Lower leg skin (tissue), 3 donors: ENCODE results near the gene GGT5.

Experiments
- POLR2A ChIP-seq, 2 donors: fragments of 450-650 bp; IDR thresholded peaks; one replicate each; pipeline ENCODE4 v1.6.1; 2016 to 2017; ENCODE audit warnings: antibody characterized with exemption in 2 of 2, mild to moderate bottlenecking in 1 of 2, moderate library complexity in 1 of 2
- TF ChIP-seq, protein P1 (sequence below), 3 donors: fragments of 450-650 bp; IDR thresholded peaks; one replicate each; pipeline ENCODE4 v1.5.1; 2016; ENCODE audit warnings: antibody characterized with exemption in 3 of 3, mild to moderate bottlenecking in 3 of 3, moderate library complexity in 2 of 3

DNA sequence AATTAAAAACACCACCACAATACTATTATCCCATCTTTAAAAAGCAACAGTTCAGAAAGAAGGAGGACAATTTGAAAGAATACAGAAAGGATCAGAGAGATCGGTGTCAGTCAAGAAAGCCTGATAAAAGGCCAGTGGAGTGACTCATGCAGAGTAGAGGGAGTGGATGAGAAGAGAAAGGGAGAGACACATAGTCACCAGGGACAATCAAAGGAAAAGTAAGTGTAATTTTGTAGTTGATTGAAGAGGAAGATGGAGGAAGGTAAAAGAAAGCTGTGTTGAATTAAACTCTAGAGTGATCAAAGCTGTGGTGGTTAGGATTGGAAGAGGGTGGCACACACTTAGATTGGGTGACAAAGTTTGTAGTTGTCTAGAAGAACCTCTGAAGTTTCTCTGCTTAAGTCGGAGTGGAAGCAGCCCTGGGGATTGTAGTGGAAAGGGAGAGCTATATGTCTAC, 39.9 kb upstream of the GGT5 start:
- TF ChIP-seq POLR2A (IDR thresholded peaks at IDR 0.05), result no peak
- TF ChIP-seq, protein P1, sequence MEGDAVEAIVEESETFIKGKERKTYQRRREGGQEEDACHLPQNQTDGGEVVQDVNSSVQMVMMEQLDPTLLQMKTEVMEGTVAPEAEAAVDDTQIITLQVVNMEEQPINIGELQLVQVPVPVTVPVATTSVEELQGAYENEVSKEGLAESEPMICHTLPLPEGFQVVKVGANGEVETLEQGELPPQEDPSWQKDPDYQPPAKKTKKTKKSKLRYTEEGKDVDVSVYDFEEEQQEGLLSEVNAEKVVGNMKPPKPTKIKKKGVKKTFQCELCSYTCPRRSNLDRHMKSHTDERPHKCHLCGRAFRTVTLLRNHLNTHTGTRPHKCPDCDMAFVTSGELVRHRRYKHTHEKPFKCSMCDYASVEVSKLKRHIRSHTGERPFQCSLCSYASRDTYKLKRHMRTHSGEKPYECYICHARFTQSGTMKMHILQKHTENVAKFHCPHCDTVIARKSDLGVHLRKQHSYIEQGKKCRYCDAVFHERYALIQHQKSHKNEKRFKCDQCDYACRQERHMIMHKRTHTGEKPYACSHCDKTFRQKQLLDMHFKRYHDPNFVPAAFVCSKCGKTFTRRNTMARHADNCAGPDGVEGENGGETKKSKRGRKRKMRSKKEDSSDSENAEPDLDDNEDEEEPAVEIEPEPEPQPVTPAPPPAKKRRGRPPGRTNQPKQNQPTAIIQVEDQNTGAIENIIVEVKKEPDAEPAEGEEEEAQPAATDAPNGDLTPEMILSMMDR (IDR thresholded peaks at IDR 0.05), result no peak
